GM10266 (cell line): Measurements from ENCODE around the gene ATP9B.

Source experiments
- DNase-seq: peaks from one replicate; pipeline ENCODE4 v3.0.0; 2012; ENCODE audit errors: extremely low spot score
- TF ChIP-seq, protein P1 (sequence below): IDR thresholded peaks from 2 replicates; pipeline ENCODE4 v1.5.1; 2012; ENCODE audit warnings: mild to moderate bottlenecking, low read depth; ENCODE audit not compliant: control insufficient read depth, insufficient read depth; ENCODE audit errors: missing control alignments

The ATP9B gene

DNA sequence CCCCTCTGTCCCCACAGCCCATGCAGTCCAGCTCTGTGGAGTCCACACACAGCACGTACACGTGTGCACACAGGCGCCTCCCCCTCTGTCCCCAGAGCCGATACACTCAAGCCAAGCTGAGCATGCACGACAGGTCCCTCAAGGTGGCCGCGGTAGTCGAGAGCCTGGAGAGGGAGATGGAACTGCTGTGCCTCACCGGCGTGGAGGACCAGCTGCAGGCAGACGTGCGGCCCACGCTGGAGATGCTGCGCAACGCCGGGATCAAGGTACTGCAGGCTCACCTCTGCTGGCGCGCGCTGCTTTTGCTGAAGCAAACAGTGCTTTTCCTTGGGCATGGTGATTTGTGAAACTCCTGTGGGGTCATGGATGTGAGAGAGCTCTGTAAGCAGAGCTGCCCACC, 268.0 kb downstream of the ATP9B start:
- no peak for DNase-seq
- TF ChIP-seq, protein P1, sequence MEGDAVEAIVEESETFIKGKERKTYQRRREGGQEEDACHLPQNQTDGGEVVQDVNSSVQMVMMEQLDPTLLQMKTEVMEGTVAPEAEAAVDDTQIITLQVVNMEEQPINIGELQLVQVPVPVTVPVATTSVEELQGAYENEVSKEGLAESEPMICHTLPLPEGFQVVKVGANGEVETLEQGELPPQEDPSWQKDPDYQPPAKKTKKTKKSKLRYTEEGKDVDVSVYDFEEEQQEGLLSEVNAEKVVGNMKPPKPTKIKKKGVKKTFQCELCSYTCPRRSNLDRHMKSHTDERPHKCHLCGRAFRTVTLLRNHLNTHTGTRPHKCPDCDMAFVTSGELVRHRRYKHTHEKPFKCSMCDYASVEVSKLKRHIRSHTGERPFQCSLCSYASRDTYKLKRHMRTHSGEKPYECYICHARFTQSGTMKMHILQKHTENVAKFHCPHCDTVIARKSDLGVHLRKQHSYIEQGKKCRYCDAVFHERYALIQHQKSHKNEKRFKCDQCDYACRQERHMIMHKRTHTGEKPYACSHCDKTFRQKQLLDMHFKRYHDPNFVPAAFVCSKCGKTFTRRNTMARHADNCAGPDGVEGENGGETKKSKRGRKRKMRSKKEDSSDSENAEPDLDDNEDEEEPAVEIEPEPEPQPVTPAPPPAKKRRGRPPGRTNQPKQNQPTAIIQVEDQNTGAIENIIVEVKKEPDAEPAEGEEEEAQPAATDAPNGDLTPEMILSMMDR: no peak

DNA sequence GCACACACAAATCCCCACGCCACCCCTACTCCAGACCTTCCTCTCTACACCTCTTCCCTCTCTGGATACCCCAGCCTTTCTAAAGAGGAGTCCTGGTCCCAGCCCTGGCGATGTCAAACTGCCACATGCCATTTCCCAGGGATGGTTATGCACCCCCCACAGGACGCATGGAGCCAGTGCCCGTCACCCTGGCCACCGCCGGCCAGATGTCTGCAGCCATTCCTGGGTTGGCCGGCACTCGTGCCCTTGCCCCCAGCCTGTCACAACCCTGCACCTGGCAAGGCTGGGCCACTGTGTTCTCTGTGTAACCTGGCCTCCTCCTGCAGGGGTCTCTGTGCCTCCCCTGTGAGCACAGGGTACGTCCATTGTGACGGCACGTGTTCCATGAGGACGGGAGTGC, 268.4 kb downstream of the ATP9B start:
- TF ChIP-seq, protein P1: no peak
- no peak for DNase-seq

DNA sequence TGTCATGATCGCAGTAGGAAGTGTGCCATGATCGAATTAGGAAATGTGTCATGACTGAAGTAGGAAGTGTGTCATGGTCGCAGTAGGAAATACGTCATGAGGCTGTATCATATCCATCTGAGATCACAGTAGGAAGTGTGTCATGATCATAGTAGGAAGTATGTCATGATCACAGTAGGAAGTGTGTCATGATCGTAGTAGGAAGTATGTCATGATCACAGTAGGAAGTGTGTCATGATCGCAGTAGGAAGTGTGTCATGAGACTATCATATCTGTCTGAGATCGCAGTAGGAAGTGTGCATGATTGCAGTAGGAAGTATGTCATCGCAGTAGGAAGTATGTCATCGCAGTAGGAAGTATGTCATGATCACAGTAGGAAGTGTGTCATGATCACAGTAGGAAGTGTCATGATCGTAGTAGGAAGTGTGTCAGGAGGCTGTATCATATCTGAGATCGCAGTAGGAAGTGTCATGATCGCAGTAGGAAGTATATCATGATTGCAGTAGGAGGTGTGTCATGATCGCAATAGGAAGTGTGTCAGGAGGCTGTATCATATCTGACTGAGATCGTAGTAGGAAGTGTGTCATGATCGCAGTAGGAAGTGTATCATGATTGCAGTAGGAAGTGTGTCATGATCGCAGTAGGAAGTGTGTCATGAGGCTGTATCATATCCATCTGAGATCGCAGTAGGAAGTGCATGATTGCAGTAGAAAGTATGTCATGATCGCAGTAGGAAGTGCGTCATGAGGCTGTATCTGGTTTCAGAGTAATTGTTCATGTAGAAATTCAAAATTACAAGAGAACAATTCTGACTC, 270.1 kb downstream of the ATP9B start:
- TF ChIP-seq, protein P1: no peak
- no peak for DNase-seq

DNA sequence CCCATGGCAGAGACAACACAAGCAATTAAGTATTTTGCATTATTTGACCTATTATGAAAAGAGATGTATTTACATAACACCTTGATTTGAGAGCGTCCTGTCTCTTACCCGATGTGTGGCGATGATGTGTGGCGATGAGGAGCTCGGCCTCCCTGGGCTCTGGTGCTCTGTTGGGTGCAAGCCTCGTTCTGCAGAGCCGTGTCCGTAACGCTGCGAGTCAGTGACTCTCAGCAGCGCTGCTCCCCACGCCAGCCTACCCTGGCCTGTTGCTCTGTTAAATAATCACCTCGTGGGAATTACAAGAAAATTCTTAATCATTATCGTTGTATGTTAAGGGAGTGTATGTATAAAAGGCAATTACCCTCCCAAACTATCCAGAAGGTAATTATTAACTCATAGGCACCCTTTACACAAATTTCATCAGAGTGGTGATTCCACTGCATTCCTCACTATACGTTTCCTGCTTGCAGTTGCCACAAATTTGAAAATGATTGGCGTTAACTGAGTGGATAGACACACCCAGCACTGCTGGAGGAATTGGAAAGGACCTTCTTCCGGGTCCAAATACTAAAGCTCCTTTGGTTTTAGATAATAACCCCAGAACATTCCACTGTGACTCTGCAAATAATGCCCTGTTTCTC, 274.5 kb downstream of the ATP9B start:
- TF ChIP-seq, protein P1: no peak
- no peak for DNase-seq

DNA sequence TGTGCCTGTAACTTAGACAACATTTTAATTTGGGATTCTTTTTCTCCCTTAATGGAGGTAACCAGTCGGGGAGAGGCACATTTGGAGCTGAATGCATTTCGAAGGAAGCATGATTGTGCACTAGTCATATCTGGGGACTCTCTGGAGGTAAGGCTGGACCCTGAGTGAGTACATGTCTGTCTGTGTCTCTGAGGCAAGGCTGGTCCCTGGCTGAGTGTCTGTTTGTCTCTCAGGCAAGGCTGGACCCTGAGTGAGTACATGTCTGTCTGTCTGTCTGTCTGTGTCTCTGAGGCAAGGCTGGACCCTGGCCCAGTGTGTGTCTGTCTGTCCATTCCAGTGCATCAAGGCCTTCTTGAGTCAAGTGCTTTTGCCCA, 275.0 kb downstream of the ATP9B start:
- no peak for DNase-seq
- TF ChIP-seq, protein P1: no peak

DNA sequence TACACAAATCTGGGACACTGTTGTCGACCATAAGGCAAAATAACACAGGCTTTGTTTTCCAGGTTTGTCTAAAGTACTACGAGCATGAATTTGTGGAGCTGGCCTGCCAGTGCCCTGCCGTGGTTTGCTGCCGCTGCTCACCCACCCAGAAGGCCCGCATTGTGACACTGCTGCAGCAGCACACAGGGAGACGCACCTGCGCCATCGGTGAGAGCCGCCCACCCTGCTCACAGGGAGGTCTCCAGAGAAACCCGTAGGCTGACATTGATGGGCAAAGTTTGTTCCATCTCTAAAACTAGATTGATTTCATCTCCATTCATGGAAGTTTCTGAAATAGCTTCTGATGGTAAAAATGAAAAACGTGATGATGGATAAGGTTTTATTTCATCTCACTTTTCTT, 276.2 kb downstream of the ATP9B start:
- DNase-seq: no peak
- TF ChIP-seq, protein P1: no peak

DNA sequence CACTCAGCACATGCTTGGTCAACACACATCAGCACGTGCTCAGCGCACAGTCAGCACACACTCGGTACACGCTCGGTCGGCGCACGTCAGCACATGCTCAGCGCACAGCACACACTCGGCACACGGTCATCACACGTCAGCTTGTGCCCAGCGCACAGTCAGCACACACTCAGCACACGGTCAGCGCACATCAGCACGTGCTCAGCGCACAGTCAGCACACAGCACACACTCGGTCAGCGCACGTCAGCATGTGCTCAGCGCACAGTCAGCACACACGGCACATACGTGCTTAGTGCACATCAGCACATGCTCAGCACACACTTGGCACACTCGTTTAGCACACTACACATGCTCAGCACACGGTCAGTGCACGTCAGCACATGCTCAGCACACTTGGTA, 276.8 kb downstream of the ATP9B start:
- TF ChIP-seq, protein P1: no peak
- DNase-seq: no peak
